HepG2 (cell line): Measurements from ENCODE around the gene CPNE1. TPM values are rescaled to one million over a fixed set of nuclear protein-coding genes. Genes with fewer than 3 reads are reported as not detected.

Experiments used
- FOXP1 ChIP-seq, 2 experiments: fragments of 450-650 bp in 1 of 2; IDR thresholded peaks; 2 replicates each; pipeline ENCODE4 v1.6.1; 2017 to 2018; ENCODE audit warnings: antibody characterized with exemption in 1 of 2
- PAX8 ChIP-seq: sonication (generic); formaldehyde crosslinking; IDR thresholded peaks from 2 replicates; pipeline ENCODE4 v1.8.0; 2022; ENCODE audit warnings: mild to moderate bottlenecking, missing genetic modification reagents, borderline replicate concordance
- POGZ ChIP-seq: sonication (generic); formaldehyde crosslinking; IDR thresholded peaks from 2 replicates; pipeline ENCODE4 v1.4.0; 2020; ENCODE audit warnings: mild to moderate bottlenecking, missing genetic modification reagents
- POLR2A ChIP-seq, 2 experiments: IDR thresholded peaks; 2 replicates each; pipeline ENCODE4 v1.6.1; 2011; ENCODE audit warnings: low read depth in 2 of 2, low read length in 2 of 2, mild to moderate bottlenecking in 1 of 2, moderate library complexity in 1 of 2; ENCODE audit not compliant: insufficient read depth in 1 of 2
- RELA ChIP-seq: sonication (generic); formaldehyde crosslinking; IDR thresholded peaks from 2 replicates; pipeline ENCODE4 v1.4.0; 2020; ENCODE audit warnings: missing genetic modification reagents
- REST ChIP-seq, 2 experiments: IDR thresholded peaks; 2 replicates each; pipeline ENCODE4 v1.6.1; 2011 to 2012; ENCODE audit warnings: low read length in 2 of 2, borderline replicate concordance in 1 of 2, low read depth in 1 of 2, mild to moderate bottlenecking in 1 of 2, moderate library complexity in 1 of 2
- TBP ChIP-seq: sonication (generic); formaldehyde crosslinking; IDR thresholded peaks from 2 replicates; pipeline ENCODE4 v1.5.0; 2020; ENCODE audit warnings: missing genetic modification reagents
- YY1 ChIP-seq: IDR thresholded peaks from 2 replicates; pipeline ENCODE4 v1.6.1; 2011; ENCODE audit warnings: low read length, low read depth, moderate library complexity, mild to moderate bottlenecking; ENCODE audit not compliant: insufficient read depth, insufficient replicate concordance
- ZBTB49 ChIP-seq: sonication (generic); formaldehyde crosslinking; IDR thresholded peaks from 2 replicates; pipeline ENCODE4 v1.4.0; 2020; ENCODE audit warnings: missing genetic modification reagents, borderline replicate concordance
- ZKSCAN1 ChIP-seq: fragments of 150-350 bp; IDR thresholded peaks from 2 replicates; pipeline ENCODE4 v1.6.1; 2014; ENCODE audit warnings: low read length
- ZNF143 ChIP-seq: sonication (generic); formaldehyde crosslinking; IDR thresholded peaks from 2 replicates; pipeline ENCODE4 v1.4.0; 2020; ENCODE audit warnings: missing genetic modification reagents
- polyA plus RNA-seq, 8 experiments: library from polyadenylated mRNA; depleted of rRNA in 3 of 8; stranded (reverse) in 7 of 8; unstranded in 1 of 8; fragments of >200 nt; fragmentation: Illumina TruSeq in 4 of 8; extraction: Trizol in 4 of 8; gene quantifications; 2 replicates each; pipeline versions ENCODE4 v1.2.1 to v1.2.3, GENCODE V29; 2011 to 2016; ENCODE audit warnings: low read depth in 4 of 8, missing spikeins in 1 of 8, mixed read lengths in 1 of 8; ENCODE audit not compliant: insufficient read depth in 1 of 8
- total RNA-seq, 5 experiments: library from RNA; depleted of rRNA; stranded (reverse); fragments of >200 nt; fragmentation: Illumina TruSeq; extraction: Trizol; gene quantifications; 2 replicates each; pipeline ENCODE4 v1.2.3, GENCODE V29; 2016; ENCODE audit warnings: low read depth in 1 of 5
- TF ChIP-seq, protein P1 (sequence below): sonication (generic); formaldehyde crosslinking; IDR thresholded peaks from 2 replicates; pipeline ENCODE4 v1.5.0; 2020; ENCODE audit warnings: mild to moderate bottlenecking, missing genetic modification reagents
- TF ChIP-seq, protein P2 (sequence below): sonication (generic); formaldehyde crosslinking; IDR thresholded peaks from 2 replicates; pipeline ENCODE4 v1.5.1; 2020; ENCODE audit warnings: mild to moderate bottlenecking, missing genetic modification reagents, moderate library complexity
- TF ChIP-seq, protein P3 (sequence below): IDR thresholded peaks from 2 replicates; pipeline ENCODE4 v1.6.1; 2016; ENCODE audit warnings: mild to moderate bottlenecking

CPNE1 gene
- total and polyA plus RNA-seq, 2 of the 13 experiments (the other 11 are each of a cell fraction or from before 2014, with no cell fraction given), result 408 to 431 TPM

- TF ChIP-seq, protein P1, sequence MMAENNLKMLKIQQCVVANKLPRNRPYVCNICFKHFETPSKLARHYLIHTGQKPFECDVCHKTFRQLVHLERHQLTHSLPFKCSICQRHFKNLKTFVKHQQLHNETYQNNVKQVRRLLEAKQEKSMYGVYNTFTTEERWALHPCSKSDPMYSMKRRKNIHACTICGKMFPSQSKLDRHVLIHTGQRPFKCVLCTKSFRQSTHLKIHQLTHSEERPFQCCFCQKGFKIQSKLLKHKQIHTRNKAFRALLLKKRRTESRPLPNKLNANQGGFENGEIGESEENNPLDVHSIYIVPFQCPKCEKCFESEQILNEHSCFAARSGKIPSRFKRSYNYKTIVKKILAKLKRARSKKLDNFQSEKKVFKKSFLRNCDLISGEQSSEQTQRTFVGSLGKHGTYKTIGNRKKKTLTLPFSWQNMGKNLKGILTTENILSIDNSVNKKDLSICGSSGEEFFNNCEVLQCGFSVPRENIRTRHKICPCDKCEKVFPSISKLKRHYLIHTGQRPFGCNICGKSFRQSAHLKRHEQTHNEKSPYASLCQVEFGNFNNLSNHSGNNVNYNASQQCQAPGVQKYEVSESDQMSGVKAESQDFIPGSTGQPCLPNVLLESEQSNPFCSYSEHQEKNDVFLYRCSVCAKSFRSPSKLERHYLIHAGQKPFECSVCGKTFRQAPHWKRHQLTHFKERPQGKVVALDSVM (CRISPR knock-in tag), result peak; percentile 78; the same call in 1 of the 2 replicates
- TF ChIP-seq FOXP1 (IDR thresholded peaks at IDR 0.05) (no peak), FOXP1 (CRISPR knock-in tag; IDR thresholded peaks at IDR 0.05) (no peak), ZBTB49 (CRISPR knock-in tag) (0 out of 2 replicates have a peak, but pooled peaks have one; percentile 35), YY1 (peak; percentile 87), POGZ (CRISPR knock-in tag) (peak; percentile 98), TBP (CRISPR knock-in tag) (no peak; the same call in 1 of the 2 replicates), POLR2A (IDR thresholded peaks at IDR 0.05; ENCODE audit: insufficient read depth in 1 of 2, low read depth in 2 of 2, low read length in 2 of 2) (peak; percentile 93 to 96), ZNF143 (CRISPR knock-in tag) (peak; percentile 74), ZKSCAN1 (no peak; the same call in 1 of the 2 replicates), RELA (CRISPR knock-in tag) (peak; percentile 54; the same call in 1 of the 2 replicates), PAX8 (CRISPR knock-in tag) (peak; percentile 85), REST (IDR thresholded peaks at IDR 0.05; ENCODE audit: borderline replicate concordance in 1 of 2, low read depth in 1 of 2, low read length in 2 of 2) (peak in 1 of 2 experiments; percentile 70; a peak in 1 of 4 replicates)
- TF ChIP-seq, protein P2, sequence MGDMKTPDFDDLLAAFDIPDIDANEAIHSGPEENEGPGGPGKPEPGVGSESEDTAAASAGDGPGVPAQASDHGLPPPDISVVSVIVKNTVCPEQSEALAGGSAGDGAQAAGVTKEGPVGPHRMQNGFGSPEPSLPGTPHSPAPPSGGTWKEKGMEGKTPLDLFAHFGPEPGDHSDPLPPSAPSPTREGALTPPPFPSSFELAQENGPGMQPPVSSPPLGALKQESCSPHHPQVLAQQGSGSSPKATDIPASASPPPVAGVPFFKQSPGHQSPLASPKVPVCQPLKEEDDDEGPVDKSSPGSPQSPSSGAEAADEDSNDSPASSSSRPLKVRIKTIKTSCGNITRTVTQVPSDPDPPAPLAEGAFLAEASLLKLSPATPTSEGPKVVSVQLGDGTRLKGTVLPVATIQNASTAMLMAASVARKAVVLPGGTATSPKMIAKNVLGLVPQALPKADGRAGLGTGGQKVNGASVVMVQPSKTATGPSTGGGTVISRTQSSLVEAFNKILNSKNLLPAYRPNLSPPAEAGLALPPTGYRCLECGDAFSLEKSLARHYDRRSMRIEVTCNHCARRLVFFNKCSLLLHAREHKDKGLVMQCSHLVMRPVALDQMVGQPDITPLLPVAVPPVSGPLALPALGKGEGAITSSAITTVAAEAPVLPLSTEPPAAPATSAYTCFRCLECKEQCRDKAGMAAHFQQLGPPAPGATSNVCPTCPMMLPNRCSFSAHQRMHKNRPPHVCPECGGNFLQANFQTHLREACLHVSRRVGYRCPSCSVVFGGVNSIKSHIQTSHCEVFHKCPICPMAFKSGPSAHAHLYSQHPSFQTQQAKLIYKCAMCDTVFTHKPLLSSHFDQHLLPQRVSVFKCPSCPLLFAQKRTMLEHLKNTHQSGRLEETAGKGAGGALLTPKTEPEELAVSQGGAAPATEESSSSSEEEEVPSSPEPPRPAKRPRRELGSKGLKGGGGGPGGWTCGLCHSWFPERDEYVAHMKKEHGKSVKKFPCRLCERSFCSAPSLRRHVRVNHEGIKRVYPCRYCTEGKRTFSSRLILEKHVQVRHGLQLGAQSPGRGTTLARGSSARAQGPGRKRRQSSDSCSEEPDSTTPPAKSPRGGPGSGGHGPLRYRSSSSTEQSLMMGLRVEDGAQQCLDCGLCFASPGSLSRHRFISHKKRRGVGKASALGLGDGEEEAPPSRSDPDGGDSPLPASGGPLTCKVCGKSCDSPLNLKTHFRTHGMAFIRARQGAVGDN (CRISPR knock-in tag), result peak; percentile 100
- TF ChIP-seq, protein P3, sequence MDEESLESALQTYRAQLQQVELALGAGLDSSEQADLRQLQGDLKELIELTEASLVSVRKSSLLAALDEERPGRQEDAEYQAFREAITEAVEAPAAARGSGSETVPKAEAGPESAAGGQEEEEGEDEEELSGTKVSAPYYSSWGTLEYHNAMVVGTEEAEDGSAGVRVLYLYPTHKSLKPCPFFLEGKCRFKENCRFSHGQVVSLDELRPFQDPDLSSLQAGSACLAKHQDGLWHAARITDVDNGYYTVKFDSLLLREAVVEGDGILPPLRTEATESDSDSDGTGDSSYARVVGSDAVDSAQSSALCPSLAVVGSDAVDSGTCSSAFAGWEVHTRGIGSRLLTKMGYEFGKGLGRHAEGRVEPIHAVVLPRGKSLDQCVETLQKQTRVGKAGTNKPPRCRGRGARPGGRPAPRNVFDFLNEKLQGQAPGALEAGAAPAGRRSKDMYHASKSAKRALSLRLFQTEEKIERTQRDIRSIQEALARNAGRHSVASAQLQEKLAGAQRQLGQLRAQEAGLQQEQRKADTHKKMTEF (CRISPR knock-in tag), result peak; percentile 100
Measured at GRCh38 chr20:35699127-35699956, 34.6 kb upstream of the CPNE1 start, which contains the start of the genes NFS1 and ROMO1 (continued).
